ENCODE data around the gene INS.

- TF ChIP-seq CTCF (IDR thresholded peaks at IDR 0.05) (no peak), POLR2A (IDR thresholded peaks at IDR 0.05) (no peak)
Observed at GRCh38 chr11:2169626-2170570, 8.9 kb upstream of the INS start.

All from thyroid gland (tissue), 4 donors.